MM.1S (cell line): ENCODE data around the gene TNF.
A peak's percentile ranks its signal among the peaks of the same experiment; 100 is the strongest.

Source experiments
- DNase-seq: peaks from one replicate; pipeline ENCODE4 v3.0.0-alpha.2; 2015
- H2AFZ ChIP-seq: fragments of 300-600 bp; sonication (generic); 2 replicates; pipeline ENCODE4 v1.6.0; 2016; ENCODE audit warnings: antibody characterized with exemption, low read length
- H3F3A ChIP-seq: fragments of 300-600 bp; sonication (generic); 2 replicates; pipeline ENCODE4 v1.6.1; 2016; ENCODE audit warnings: mild to moderate bottlenecking, antibody characterized with exemption, low read length, moderate library complexity, mixed read lengths; ENCODE audit not compliant: insufficient read depth
- H3K27ac ChIP-seq: fragments of 300-600 bp; sonication (generic); 2 replicates; pipeline ENCODE4 v1.5.1; 2016; ENCODE audit warnings: mild to moderate bottlenecking, low read length
- H3K27me3 ChIP-seq: fragments of 300-600 bp; sonication (generic); replicated peaks from 2 replicates; pipeline ENCODE4 v1.6.0; 2016; ENCODE audit warnings: low read length; ENCODE audit not compliant: insufficient read depth
- H3K36me3 ChIP-seq: fragments of 300-600 bp; sonication (generic); replicated peaks from 2 replicates; pipeline ENCODE4 v1.6.1; 2016; ENCODE audit warnings: mild to moderate bottlenecking, low read length, mixed read lengths; ENCODE audit not compliant: insufficient read depth
- H3K4me1 ChIP-seq: fragments of 300-600 bp; sonication (generic); 2 replicates; pipeline ENCODE4 v1.6.1; 2016; ENCODE audit warnings: low read length, mixed read lengths
- H3K4me2 ChIP-seq: fragments of 300-600 bp; sonication (generic); 2 replicates; pipeline ENCODE4 v1.6.0; 2016; ENCODE audit warnings: low read depth, low read length
- H3K4me3 ChIP-seq: fragments of 300-600 bp; sonication (generic); 2 replicates; pipeline ENCODE4 v1.5.1; 2016; ENCODE audit warnings: low read length, mixed read lengths
- H3K79me2 ChIP-seq: fragments of 300-600 bp; sonication (generic); 2 replicates; pipeline ENCODE4 v1.6.1; 2016; ENCODE audit warnings: mixed run types, low read length, mixed read lengths
- H3K9ac ChIP-seq: fragments of 300-600 bp; sonication (generic); 2 replicates; pipeline ENCODE4 v1.6.1; 2016; ENCODE audit warnings: low read length, mixed read lengths
- H3K9me2 ChIP-seq: fragments of 300-600 bp; sonication (generic); replicated peaks from 2 replicates; pipeline ENCODE4 v1.6.1; 2016; ENCODE audit warnings: mild to moderate bottlenecking, low read length, mixed read lengths; ENCODE audit not compliant: insufficient read depth
- H3K9me3 ChIP-seq: fragments of 300-600 bp; sonication (generic); replicated peaks from 2 replicates; pipeline ENCODE4 v1.6.1; 2016; ENCODE audit warnings: mild to moderate bottlenecking, low read length, mixed read lengths; ENCODE audit not compliant: insufficient read depth
- H4K20me1 ChIP-seq: fragments of 300-600 bp; sonication (generic); 2 replicates; pipeline ENCODE4 v1.6.1; 2016; ENCODE audit warnings: mild to moderate bottlenecking, low read length, moderate library complexity, mixed read lengths; ENCODE audit not compliant: insufficient read depth
- CTCF ChIP-seq: fragments of 300-600 bp; sonication (generic); IDR thresholded peaks from 2 replicates; pipeline ENCODE4 v1.5.1; 2016; ENCODE audit warnings: antibody characterized with exemption, low read length, mixed read lengths
- EZH2 ChIP-seq: fragments of 300-600 bp; sonication (generic); optimal IDR thresholded peaks from 2 replicates; pipeline ENCODE3; 2017; ENCODE audit warnings: low read depth, mild to moderate bottlenecking, antibody characterized with exemption, low read length, mixed read lengths
- EZH2phosphoT487 ChIP-seq: fragments of 300-600 bp; sonication (generic); IDR thresholded peaks from 2 replicates; pipeline ENCODE4 v1.6.1; 2018; ENCODE audit warnings: antibody characterized with exemption, low read length

Gene TNF

GRCh38 chr6:31541059-31541657 lies 34.2 kb upstream of the TNF start:
- Histone ChIP-seq H2AFZ (peak overlapping the region; percentile 36), H3K9me3 (no peaks in the 10 kb centered on the region), H3K9me2 (no peaks in the 10 kb centered on the region), H3K36me3 (peaks cover 13% of the 10 kb centered on the region), H3K4me2 (peak overlapping the region; percentile 99), H3K79me2 (peaks cover 69% of the 10 kb centered on the region), H3K4me1 (peaks cover 22% of the 10 kb centered on the region), H3K9ac (peak overlapping the region; percentile 89), H3K27me3 (no peaks in the 10 kb centered on the region), H3F3A (peaks cover 16% of the 10 kb centered on the region), H4K20me1 (peaks cover 42% of the 10 kb centered on the region), H3K4me3 (peak overlapping the region; percentile 89), H3K27ac (peak overlapping the region; percentile 87)
- DNase-seq: peak; percentile 64
- TF ChIP-seq EZH2phosphoT487: no peak
- TF ChIP-seq EZH2: no peak
- TF ChIP-seq CTCF: no peak

- Histone ChIP-seq H3K9me2 (no peaks in the 10 kb centered on the region), H3K9ac (peak within 1 kb of the TSS; percentile 89), H3K9me3 (no peaks in the 10 kb centered on the region), H3F3A (peaks cover 16% of the 10 kb centered on the region), H3K4me1 (peaks cover 26% of the 10 kb centered on the region), H4K20me1 (peaks cover 35% of the 10 kb centered on the region), H3K27ac (peak within 1 kb of the TSS; percentile 87), H3K4me3 (peak within 1 kb of the TSS; percentile 89), H3K4me2 (peak within 1 kb of the TSS; percentile 99), H3K36me3 (peaks cover 13% of the 10 kb centered on the region), H2AFZ (peak within 1 kb of the TSS; percentile 65), H3K27me3 (no peaks in the 10 kb centered on the region), H3K79me2 (peaks cover 61% of the 10 kb centered on the region)
- peak; percentile 96 for DNase-seq
- TF ChIP-seq EZH2phosphoT487 (no peak), CTCF (no peak), EZH2 (no peak)
Measured at GRCh38 chr6:31541658-31542521, 33.5 kb upstream of the TNF start, which contains the start of gene DDX39B. DDX39B (minus strand) TSS chr6:31542003; CDS start chr6:31540532, 1,471 bp downstream.

- Histone ChIP-seq H3F3A (peaks cover 20% of the 10 kb centered on the region), H3K36me3 (peaks cover 9% of the 10 kb centered on the region), H3K9me3 (no peaks in the 10 kb centered on the region), H3K4me3 (no peak overlapping the region), H3K9me2 (no peaks in the 10 kb centered on the region), H3K27ac (no peak overlapping the region), H3K4me2 (no peak overlapping the region), H4K20me1 (peaks cover 24% of the 10 kb centered on the region), H3K27me3 (no peaks in the 10 kb centered on the region), H3K79me2 (peaks cover 50% of the 10 kb centered on the region), H3K9ac (no peak overlapping the region), H2AFZ (no peak overlapping the region), H3K4me1 (peaks cover 27% of the 10 kb centered on the region)
- TF ChIP-seq EZH2 (no peak), EZH2phosphoT487 (no peak), CTCF (no peak)
- DNase-seq: no peak
Measured at GRCh38 chr6:31543639-31544038, 31.7 kb upstream of the TNF start.
